Measurements from ENCODE around the gene TUBB. TPM values are rescaled to one million over a fixed set of nuclear protein-coding genes. Genes with fewer than 3 reads are reported as not detected.

Gene TUBB
- total and polyA plus RNA-seq, 9 of the 15 experiments (the other 6 are each of a cell fraction or from before 2014, with no cell fraction given): 971 to 2,870 (median 1,478) TPM

GRCh38 chr6:30752157-30752927, 32.2 kb downstream of the TUBB start (continued):
- TF ChIP-seq MGA (IDR thresholded peaks at IDR 0.05): peak; percentile 57
- no peak for TF ChIP-seq DLX4 (CRISPR knock-in tag; IDR thresholded peaks at IDR 0.05)
- TF ChIP-seq ARID3B (CRISPR knock-in tag; IDR thresholded peaks at IDR 0.05; ENCODE audit: borderline replicate concordance): no peak
- TF ChIP-seq BHLHE40 (IDR thresholded peaks at IDR 0.05; ENCODE audit: low read length): no peak
- TF ChIP-seq TFAM (CRISPR knock-in tag; conservative IDR thresholded peaks at IDR 0.05): no peak
- TF ChIP-seq RNF2 (IDR thresholded peaks at IDR 0.05): no peak
- no peak for TF ChIP-seq E4F1 (CRISPR knock-in tag; IDR thresholded peaks at IDR 0.05; ENCODE audit: borderline replicate concordance)
- no peak for TF ChIP-seq ID3 (CRISPR knock-in tag; IDR thresholded peaks at IDR 0.05)
- no peak for TF ChIP-seq ID3 (tag; IDR thresholded peaks at IDR 0.05)
- TF ChIP-seq COPS2 (conservative IDR thresholded peaks at IDR 0.05): no peak
- TF ChIP-seq KHSRP (IDR thresholded peaks at IDR 0.05): no peak

Measured in K562 (cell line).